ENCODE measurements around the gene NAV2.

Gene NAV2

GRCh38 chr11:19785265-19785664, 72.6 kb downstream of the NAV2 start:
- DNase-seq = no peak

GRCh38 chr11:19786644-19787043, 74.0 kb downstream of the NAV2 start:
- no peak for DNase-seq

GRCh38 chr11:19788435-19788834, 75.8 kb downstream of the NAV2 start:
- DNase-seq = no peak

DNA sequence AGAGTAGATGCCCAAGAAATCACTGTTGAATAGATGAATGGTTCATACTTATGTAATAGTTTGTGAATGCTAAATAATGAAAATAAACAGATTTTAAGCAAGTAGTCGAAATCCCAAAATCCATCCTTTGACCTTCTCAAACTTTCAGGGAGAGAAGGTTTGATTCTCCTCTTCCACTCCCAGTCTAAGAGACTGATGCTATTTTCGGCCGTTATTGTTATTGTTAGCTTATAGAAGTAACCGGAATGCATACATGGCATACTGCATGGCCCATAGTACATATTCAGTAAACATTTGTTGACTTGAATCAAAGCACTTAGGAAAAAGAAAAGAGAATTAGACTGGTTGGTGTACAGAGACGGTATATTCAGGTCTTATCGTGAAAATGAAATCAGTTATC, 76.6 kb downstream of the NAV2 start:
- no peak for DNase-seq

- DNase-seq = no peak
Observed at GRCh38 chr11:19789835-19790710, 77.4 kb downstream of the NAV2 start.

GRCh38 chr11:19790831-19791552, 78.4 kb downstream of the NAV2 start:
- no peak for DNase-seq

GRCh38 chr11:19792510-19792909, 79.9 kb downstream of the NAV2 start:
- DNase-seq = no peak

GRCh38 chr11:19793326-19793725, 80.7 kb downstream of the NAV2 start:
- DNase-seq = no peak

- no peak for DNase-seq
Observed at GRCh38 chr11:19794161-19794560, 81.5 kb downstream of the NAV2 start.

- DNase-seq = no peak
Observed at GRCh38 chr11:19795082-19795481, 82.4 kb downstream of the NAV2 start.

- no peak for DNase-seq
Observed at GRCh38 chr11:19800162-19800561, 87.5 kb downstream of the NAV2 start.

GRCh38 chr11:19800714-19801519, 88.3 kb downstream of the NAV2 start:
- no peak for DNase-seq

DNA sequence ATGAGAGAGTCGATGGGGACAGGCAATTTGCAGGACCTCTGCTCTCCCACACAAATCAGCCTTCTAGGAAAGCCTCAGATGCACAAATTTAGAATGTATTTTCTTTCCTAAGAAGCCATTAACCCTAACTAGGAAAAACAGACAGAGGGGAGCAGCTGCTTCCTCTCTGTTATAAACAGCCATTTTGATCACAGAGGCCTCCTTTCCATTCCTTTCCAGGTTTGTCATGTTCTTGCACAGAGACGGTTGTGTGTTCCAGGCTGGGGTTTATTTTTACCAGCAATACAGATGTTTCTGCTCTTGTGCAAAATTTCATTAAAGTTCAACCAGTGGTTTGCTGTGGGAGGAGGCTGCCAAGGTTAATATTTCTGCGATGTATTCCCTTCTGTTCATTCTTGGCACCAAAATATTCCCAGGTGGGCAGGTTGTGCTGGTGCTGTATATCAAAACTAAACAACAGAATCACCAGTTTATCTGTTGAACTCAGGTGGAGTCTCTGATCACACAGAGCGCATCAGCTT, 90.2 kb downstream of the NAV2 start:
- DNase-seq = no peak

DNA sequence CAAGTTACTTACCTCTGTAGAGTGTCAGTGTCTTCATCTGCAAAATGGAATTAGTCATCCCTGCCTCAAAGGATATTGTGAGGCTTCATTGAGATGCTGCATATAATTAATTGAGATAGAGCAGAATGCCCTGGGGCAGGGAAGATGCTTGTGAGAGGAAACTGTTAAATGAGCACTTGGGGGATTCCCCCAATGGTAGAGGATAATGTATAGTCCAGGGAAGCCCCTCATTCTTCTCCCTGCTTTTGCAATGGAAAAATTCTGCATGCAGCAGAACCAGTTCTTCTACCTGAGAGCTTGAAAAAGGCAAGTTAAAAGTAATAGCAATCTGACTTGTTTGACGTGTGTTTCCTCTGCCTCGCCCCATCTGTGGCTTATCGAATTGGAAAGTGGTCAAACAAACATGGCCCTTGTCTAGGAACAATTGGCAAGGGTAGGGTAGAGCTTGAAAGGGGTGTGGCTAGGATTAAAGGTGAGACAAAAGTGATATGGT, 90.9 kb downstream of the NAV2 start:
- no peak for DNase-seq

DNA sequence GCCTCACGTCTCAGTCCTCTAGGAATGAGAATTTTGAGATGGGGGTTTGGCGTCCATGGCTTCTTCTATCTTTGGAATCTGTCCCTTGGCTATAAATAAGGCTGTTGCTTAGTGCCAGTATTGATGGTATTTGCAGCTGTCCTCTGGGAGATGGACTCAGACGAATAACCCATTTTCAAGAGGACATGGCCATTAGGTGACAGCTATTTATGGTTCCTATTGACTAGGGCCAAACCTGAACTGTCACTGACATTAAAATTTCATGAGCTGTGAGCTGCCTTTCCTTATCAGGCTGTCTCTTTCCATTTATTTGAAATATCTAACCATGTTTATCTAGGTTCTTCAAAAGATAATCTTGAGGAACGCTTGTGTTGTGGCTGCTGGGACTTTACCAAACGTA, 92.7 kb downstream of the NAV2 start:
- no peak for DNase-seq

DNA sequence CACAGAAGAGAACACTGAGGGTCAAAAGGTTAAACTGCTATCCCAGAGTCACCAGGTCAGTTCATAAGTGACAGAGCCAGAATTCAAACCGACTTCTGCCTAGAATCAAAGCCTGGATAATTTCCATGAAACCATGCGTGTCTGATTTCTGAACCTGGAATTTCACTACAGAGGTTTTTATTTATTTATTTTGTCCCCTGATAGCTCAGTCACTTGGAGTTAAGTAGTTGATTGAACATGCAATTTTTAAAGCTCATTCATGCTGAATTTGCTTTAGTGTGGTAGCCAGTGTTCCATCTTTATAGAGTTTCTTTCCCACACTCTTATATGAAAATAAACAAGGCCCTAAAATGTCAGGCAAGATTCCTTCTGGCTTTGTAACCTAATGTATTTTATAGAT, 93.2 kb downstream of the NAV2 start:
- no peak for DNase-seq

GRCh38 chr11:19806251-19806650, 93.6 kb downstream of the NAV2 start:
- DNase-seq = no peak

DNA sequence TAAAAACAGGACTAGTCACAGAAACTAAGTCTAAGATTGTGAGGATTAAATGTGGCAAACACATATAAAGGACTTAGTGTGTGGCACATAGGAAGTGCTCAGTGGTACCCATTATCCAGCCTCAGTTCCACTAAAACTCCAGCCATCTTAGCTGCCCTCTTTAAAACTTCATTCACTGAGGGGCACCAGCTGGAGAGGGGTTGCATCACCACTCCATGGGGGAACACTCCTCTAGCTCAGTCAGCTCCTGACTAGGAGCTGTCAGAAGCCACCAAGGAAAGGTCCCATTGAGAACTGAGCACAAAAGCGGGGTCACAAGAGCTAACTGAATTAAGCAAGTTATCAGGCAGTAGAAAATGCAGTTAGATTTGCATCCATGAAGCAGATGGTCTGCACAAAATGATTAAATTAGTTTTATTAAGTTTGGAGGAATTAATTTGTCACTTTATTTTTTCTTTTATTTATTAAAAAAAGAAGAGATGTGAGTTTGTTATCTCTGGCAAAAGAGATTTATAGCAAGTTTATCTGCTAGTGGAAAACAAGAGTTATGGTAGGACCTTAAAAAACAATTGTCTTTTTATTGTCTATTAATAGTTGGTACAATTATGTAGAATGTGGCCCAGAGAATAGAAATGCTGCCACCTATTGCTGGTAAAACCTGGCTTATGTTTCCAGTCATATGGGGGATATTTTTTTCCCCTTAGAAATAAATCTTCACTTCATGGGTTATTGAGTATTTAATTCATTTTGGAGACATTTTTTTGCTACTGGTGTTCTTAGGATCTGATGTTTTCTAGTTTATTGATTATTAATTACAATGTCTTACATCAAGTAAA, 95.7 kb downstream of the NAV2 start:
- no peak for DNase-seq

DNA sequence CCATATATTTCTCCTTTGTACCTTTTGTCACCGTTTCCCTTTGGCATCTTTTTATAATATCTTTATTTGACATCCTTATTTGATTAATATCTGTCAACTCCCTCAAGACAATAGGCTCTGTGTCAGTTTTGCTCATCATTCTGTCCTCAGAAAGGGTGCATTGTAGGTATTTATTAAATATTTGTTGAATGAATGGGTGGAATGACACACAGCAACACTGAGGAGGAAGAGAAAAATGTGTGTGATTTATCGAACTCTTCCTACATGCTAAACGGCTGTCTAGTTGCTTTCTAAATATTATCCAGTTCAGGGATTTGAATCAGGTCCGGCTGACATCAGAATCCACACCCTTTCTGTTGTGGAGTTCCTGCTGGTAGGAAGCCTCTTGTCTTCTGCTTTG, 98.2 kb downstream of the NAV2 start:
- no peak for DNase-seq

DNA sequence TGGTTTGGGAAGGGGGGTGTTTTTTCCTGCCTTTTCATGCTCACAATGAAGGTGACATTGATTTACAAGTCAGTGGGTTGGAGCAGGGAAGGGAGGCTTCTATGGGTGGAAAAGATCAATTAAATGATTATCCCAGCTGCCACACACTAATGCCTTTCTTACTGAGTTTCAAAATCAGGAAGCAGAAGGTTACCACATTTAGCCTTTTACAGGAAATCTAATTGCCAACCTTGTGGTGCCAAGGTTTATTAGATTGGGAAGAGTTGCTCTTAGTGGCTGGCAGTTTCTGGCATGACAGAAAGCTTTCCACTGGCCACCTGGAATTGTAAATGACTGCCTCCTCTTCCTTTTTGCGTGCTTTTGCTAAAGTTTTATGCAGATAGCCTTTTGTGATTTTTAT, 98.7 kb downstream of the NAV2 start:
- DNase-seq = no peak

DNA sequence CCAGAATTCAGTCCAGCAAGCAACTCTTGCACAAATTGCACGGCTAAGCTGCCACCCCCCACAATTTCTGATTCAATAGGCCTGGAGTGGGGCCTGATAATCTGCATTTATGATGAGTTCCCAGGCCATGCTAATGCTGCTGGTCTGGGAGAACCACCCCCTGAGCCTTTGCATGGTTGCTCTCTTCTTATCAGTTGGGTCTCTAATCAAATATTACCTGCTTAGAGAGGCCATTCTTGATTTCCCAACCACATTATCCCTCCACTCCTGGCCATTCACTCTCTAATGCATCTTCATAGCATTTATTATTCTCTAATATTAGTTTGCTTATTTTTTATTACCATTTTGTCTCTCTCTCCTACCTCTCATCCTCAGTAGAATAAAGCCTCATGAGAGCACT, 99.5 kb downstream of the NAV2 start:
- no peak for DNase-seq

DNA sequence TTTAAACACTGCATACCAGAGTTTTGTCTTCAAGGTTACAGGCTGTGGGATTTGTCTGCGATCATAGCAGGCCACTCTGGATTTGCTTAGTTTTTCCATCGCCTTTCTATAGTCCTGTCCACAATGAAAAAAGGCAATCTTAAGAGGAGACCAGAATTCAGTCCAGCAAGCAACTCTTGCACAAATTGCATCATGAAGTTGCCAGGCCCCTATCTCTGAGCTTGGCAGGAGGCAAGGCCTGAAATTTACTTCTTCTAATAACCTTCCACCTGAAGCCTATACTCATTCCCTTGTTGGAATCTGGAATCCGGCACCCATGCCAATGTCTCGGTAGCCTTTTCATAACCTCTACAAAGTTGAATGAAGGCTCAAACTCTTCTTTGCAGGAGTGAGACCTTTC, 100.1 kb downstream of the NAV2 start:
- no peak for DNase-seq

Measured in DMS 273 treated with DMSO at 0.1 percent for 48 hours (cell line).